Thyroid gland (tissue), 4 donors: ENCODE data around the gene TAF8. TPM values are rescaled to one million over a fixed set of nuclear protein-coding genes. Genes with fewer than 3 reads are reported as not detected.

Experiments used
- DNase-seq, 2 donors: peaks; one replicate each; pipeline ENCODE4 v3.0.0-alpha.2; 2019
- H3K27ac ChIP-seq, 3 donors: fragments of 200-600 bp; sonication (generic); 1 replicate in 2 of 3; 2 replicates in 1 of 3; pipeline ENCODE4 v1.5.1; 2016 to 2019; ENCODE audit warnings: mild to moderate bottlenecking in 1 of 3, moderate library complexity in 1 of 3
- H3K27me3 ChIP-seq: fragments of 200-600 bp; sonication (generic); one replicate; pipeline ENCODE4 v1.5.1; 2019
- H3K36me3 ChIP-seq, 2 donors: fragments of 200-600 bp; sonication (generic); one replicate each; pipeline ENCODE4 v1.5.1; 2016 to 2019
- H3K4me1 ChIP-seq, 2 donors: fragments of 200-600 bp; sonication (generic); one replicate each; pipeline ENCODE4 v1.5.1; 2017 to 2019
- H3K4me3 ChIP-seq, 3 donors: fragments of 200-600 bp; sonication (generic); replicated peaks in 1 of 3; 1 replicate in 2 of 3; 2 replicates in 1 of 3; pipeline ENCODE4 v1.5.1; 2016; ENCODE audit warnings: mild to moderate bottlenecking in 1 of 3
- H3K9me3 ChIP-seq: fragments of 200-600 bp; sonication (generic); one replicate; pipeline ENCODE4 v1.5.1; 2017
- POLR2A ChIP-seq, 2 donors: fragments of 450-650 bp; IDR thresholded peaks; one replicate each; pipeline ENCODE4 v1.6.1; 2017; ENCODE audit warnings: antibody characterized with exemption in 2 of 2, mild to moderate bottlenecking in 2 of 2, moderate library complexity in 1 of 2
- WGBS, 2 donors: methylation state at CpG; one replicate each; pipeline ENCODE4 v1.1.5; 2017; 5-methylcytosine and 5-hydroxymethylcytosine counted together
- intact Hi-C: fragments of 100-400 bp; cut with DNase I; formaldehyde crosslinking; loops from one replicate; pipeline ENCODE4 v1.15.1; 2023
- total RNA-seq, 4 donors: library from RNA; depleted of rRNA; stranded (reverse); fragments of >200 nt; gene quantifications; one replicate each; pipeline ENCODE4 v1.2.3, GENCODE V29; 2016
- TF ChIP-seq, protein P1 (sequence below), 6 experiments: fragments of 200-600 bp in 3 of 6; fragments of 450-650 bp in 3 of 6; sonication (generic) in 3 of 6; IDR thresholded peaks; one replicate each; pipeline ENCODE4 v1.5.1; 2016 to 2019; ENCODE audit warnings: antibody characterized with exemption in 6 of 6, mild to moderate bottlenecking in 2 of 6, inconsistent platforms in 1 of 6, moderate library complexity in 1 of 6

TAF8 gene
- total RNA-seq, 4 donors from 2014 or later: 52.0 to 131 (median 72.2) TPM

DNA sequence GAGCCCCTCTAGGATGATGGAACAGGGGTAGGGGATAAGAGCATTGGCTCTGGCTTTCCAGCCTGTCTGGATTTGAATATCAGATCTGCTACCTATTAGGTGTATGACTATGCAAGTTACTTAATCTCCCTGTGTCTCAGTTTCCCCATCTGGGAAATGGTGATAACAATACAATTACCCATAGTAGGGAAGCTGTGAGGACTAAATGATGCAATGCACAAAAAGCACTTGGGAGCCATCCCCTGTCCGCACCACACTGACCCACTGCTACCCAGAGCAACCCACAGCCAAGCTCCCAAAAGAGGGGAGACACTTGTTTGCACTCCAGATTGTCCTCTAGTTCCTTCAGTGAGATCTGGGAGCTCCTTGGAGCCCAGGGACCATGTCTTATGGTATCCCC, 62.0 kb downstream of the TAF8 start:
- Histone ChIP-seq H3K9me3 (no peaks in the 10 kb centered on the region), H3K36me3 (no peaks in the 10 kb centered on the region), H3K27me3 (no peaks in the 10 kb centered on the region), H3K4me1 (peaks cover 4 to 10% of the 10 kb centered on the region in 2 donors), H3K27ac (no peak overlapping the region), H3K4me3 (no peak overlapping the region)
- 100% methylated on average over 1 of the region's 1 CpG for WGBS, 2 donors
- intact Hi-C loops: no loop called here
- no peak for TF ChIP-seq POLR2A (IDR thresholded peaks at IDR 0.05)
- TF ChIP-seq, protein P1, sequence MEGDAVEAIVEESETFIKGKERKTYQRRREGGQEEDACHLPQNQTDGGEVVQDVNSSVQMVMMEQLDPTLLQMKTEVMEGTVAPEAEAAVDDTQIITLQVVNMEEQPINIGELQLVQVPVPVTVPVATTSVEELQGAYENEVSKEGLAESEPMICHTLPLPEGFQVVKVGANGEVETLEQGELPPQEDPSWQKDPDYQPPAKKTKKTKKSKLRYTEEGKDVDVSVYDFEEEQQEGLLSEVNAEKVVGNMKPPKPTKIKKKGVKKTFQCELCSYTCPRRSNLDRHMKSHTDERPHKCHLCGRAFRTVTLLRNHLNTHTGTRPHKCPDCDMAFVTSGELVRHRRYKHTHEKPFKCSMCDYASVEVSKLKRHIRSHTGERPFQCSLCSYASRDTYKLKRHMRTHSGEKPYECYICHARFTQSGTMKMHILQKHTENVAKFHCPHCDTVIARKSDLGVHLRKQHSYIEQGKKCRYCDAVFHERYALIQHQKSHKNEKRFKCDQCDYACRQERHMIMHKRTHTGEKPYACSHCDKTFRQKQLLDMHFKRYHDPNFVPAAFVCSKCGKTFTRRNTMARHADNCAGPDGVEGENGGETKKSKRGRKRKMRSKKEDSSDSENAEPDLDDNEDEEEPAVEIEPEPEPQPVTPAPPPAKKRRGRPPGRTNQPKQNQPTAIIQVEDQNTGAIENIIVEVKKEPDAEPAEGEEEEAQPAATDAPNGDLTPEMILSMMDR (IDR thresholded peaks at IDR 0.05): no peak
- no peak for DNase-seq

DNA sequence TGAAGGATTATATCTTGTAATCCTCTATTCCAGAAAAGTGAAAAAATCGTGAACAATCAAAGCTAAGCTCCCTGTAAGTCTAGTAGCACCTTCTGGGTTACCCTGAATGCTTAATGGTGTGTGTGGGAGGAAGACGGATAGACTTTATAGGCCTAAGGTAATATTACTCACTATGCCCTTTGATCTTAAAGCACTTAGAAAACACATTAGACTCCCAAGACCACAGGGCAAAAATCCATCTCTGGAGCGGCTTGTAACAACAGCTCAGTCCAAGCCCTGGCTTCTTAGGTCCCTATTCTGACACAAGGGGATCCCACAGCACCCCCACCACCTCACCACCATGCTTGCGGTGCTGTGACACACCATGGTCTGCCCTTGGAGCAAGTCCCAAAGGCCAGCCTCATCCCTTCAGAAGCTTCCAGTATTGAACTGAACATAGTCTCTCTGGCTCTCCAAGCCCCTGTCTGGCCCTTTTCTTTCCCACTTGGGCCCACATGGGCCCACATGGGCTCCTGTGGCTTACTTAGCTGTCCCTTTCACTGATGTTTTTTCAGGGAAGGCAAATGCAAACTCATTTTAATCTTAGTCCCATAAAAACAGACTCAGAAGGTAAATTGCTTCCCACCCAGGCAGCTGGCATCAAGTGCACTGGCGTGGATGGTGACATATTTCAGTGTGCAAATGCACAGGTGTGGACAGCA, 63.8 kb downstream of the TAF8 start:
- 86 to 88% methylated on average over 5 of the region's 5 CpGs for WGBS, 2 donors
- TF ChIP-seq POLR2A (IDR thresholded peaks at IDR 0.05): no peak
- TF ChIP-seq, protein P1 (IDR thresholded peaks at IDR 0.05): no peak
- no peaks in the 10 kb centered on the region for H3K27me3 ChIP-seq
- DNase-seq: no peak
- H3K36me3 ChIP-seq: no peaks in the 10 kb centered on the region
- no peak overlapping the region for H3K4me3 ChIP-seq
- peaks cover 8 to 27% of the 10 kb centered on the region in 2 donors for H3K4me1 ChIP-seq
- H3K27ac ChIP-seq: no peak overlapping the region
- intact Hi-C loops: no loop called here
- H3K9me3 ChIP-seq: no peaks in the 10 kb centered on the region

DNA sequence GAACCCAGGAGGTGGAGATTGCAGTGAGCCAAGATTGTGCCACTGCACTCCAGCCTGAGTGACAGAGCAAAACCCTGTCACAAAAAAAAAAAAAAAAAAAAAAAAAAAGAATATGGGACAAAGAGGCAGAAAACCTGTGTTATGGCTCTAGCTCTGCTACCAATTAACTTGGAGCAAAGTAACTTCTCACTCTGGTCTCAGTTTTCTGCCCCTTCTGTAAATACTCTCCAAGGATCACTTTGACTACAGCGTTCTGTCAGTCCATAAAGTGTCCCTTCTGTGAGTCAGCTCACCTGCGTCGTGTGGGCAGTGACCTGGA, 67.5 kb downstream of the TAF8 start:
- intact Hi-C loops: no loop called here
- peaks cover 33 to 63% of the 10 kb centered on the region in 2 donors for H3K4me1 ChIP-seq
- 51 to 54% methylated on average over 3 of the region's 3 CpGs for WGBS, 2 donors
- no peaks in the 10 kb centered on the region for H3K9me3 ChIP-seq
- H3K27ac ChIP-seq: peak overlapping the region; percentile 64 to 77 (median 70)
- H3K4me3 ChIP-seq: no peak overlapping the region
- no peaks in the 10 kb centered on the region for H3K27me3 ChIP-seq
- H3K36me3 ChIP-seq: no peaks in the 10 kb centered on the region
- TF ChIP-seq, protein P1 (IDR thresholded peaks at IDR 0.05): no peak
- no peak for TF ChIP-seq POLR2A (IDR thresholded peaks at IDR 0.05)
- DNase-seq: no peak

DNA sequence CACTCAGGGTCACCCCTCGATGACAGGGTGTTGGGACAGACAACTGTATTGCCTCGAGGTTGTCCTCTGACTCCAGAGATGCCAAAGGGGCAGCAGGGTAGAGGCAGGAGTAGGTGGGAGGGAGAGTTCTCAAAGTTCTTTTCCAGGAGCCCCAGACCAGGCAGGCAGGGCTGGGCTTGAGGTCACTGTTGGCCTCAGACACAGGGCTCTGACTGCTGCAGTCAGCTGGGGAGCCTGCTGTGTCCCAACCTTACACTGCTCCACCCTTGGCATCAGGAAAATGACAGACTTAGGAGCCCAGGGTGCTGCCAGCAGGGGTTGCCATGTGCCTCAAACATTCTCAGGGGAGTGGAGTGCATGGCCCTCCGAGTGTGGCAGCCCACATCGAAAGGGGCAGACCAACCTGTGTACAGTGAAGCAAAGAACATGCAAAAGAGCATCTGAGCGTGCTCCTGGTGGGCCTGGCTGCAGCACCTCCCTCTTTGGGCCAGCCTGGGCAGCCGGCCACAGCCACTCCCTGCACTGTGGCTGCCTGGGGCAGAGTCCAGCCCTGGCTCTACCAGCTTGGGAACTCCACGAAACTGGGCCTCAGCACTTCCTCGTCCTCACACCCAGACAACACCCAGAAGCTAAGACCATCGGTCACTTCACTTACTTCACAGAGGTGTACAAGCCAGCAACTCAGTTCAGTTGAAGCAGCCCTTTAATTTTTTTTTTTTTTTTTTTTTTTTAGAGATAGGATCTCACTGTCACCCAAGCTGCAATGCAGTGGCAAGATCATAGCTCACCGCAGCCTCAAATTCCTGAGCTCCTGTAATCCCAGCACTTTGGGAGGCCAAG, 68.1 kb downstream of the TAF8 start:
- Histone ChIP-seq H3K9me3 (no peaks in the 10 kb centered on the region), H3K27me3 (no peaks in the 10 kb centered on the region), H3K36me3 (no peaks in the 10 kb centered on the region), H3K27ac (peak overlapping the region; percentile 64 to 77 (median 70)), H3K4me3 (no peak overlapping the region), H3K4me1 (peaks cover 36 to 69% of the 10 kb centered on the region in 2 donors)
- 30 to 31% methylated on average over 7 to 9 of the region's 10 CpGs for WGBS, 2 donors
- TF ChIP-seq, protein P1 (IDR thresholded peaks at IDR 0.05): no peak
- peak in 1 of 2 donors; percentile 17 for TF ChIP-seq POLR2A (IDR thresholded peaks at IDR 0.05)
- peak; percentile 88 to 92 for DNase-seq
- intact Hi-C loops: no loop called here
